ENCODE measurements around the gene PARD3. TPM values are rescaled to one million over a fixed set of nuclear protein-coding genes. Genes with fewer than 3 reads are reported as not detected.

PARD3 gene
- total RNA-seq, 2 donors from 2014 or later: 36.1 to 48.5 TPM

GRCh38 chr10:34465678-34466077, 349.4 kb downstream of the PARD3 start:
- H3K4me1 ChIP-seq: no peaks in the 10 kb centered on the region
- intact Hi-C loops (cut with DNase I): no loop called here
- DNase-seq: no peak
- no peak overlapping the region for H3K27ac ChIP-seq
- H3K36me3 ChIP-seq (replicated peaks in 1 of 2; ENCODE audit: insufficient read depth in 1 of 2, low read depth in 2 of 2): no peaks in the 10 kb centered on the region
- no peak for ATAC-seq
- 70 to 72% methylated on average over 3 of the region's 3 CpGs for WGBS, 2 donors
- no peaks in the 10 kb centered on the region for H3K27me3 ChIP-seq
- H3K9me3 ChIP-seq: no peaks in the 10 kb centered on the region
- no peak overlapping the region for H3K4me3 ChIP-seq
- TF ChIP-seq POLR2A (IDR thresholded peaks at IDR 0.05): no peak
- no peak for TF ChIP-seq CTCF (IDR thresholded peaks at IDR 0.05)

DNA sequence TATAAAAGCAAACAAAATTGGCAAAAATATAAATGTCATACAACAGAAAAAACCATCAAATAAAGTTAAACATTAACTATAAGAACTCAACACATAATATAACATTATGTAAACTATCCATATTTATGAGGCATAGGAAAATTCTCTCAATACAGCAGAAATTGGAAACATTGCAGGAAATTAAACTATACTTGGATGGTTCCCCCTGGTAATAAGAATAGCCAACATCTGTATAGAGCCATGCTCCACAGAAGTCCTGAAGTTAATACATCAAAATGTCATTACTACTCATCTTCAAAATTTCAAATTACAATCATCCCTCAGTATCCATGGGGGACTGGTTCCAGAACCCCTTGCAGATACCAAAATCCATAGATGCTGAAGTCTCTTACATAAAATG, 350.5 kb downstream of the PARD3 start:
- no peaks in the 10 kb centered on the region for H3K27me3 ChIP-seq
- no peak for TF ChIP-seq POLR2A (IDR thresholded peaks at IDR 0.05)
- TF ChIP-seq CTCF (IDR thresholded peaks at IDR 0.05): no peak
- H3K27ac ChIP-seq: no peak overlapping the region
- no peaks in the 10 kb centered on the region for H3K36me3 ChIP-seq (replicated peaks in 1 of 2; ENCODE audit: insufficient read depth in 1 of 2, low read depth in 2 of 2)
- intact Hi-C loops (cut with DNase I): no loop called here
- H3K4me1 ChIP-seq: no peaks in the 10 kb centered on the region
- DNase-seq (no peak), ATAC-seq (no peak)
- no peak overlapping the region for H3K4me3 ChIP-seq
- H3K9me3 ChIP-seq: no peaks in the 10 kb centered on the region

DNA sequence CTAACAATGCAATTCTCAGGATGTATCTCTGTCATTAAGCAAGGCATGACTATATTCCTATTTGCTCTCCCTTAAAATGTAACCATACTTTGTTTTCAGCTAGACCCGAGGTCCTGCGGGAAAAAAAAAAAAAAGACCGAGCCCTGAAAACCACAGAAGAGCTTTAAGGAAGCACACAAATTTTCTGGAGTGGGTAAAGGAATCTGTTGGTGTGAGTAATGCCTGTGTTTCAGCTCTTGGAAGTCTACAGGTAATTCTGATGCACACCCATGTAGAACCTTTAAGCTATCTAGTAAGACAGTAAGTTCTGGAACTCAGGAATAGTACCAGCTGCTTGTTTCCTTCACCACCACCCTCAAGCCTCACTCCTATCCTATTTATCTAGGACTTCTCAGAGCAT, 351.1 kb downstream of the PARD3 start:
- no peaks in the 10 kb centered on the region for H3K4me1 ChIP-seq
- H3K9me3 ChIP-seq: no peaks in the 10 kb centered on the region
- DNase-seq: no peak
- H3K27ac ChIP-seq: no peak overlapping the region
- no peak for ATAC-seq
- intact Hi-C loops (cut with DNase I): no loop called here
- no peak for TF ChIP-seq POLR2A (IDR thresholded peaks at IDR 0.05)
- TF ChIP-seq CTCF (IDR thresholded peaks at IDR 0.05): no peak
- no peaks in the 10 kb centered on the region for H3K27me3 ChIP-seq
- no peak overlapping the region for H3K4me3 ChIP-seq
- 87 to 92% methylated on average over 3 of the region's 3 CpGs for WGBS, 2 donors
- no peaks in the 10 kb centered on the region for H3K36me3 ChIP-seq (replicated peaks in 1 of 2; ENCODE audit: insufficient read depth in 1 of 2, low read depth in 2 of 2)

- H3K4me3 ChIP-seq: no peak overlapping the region
- ATAC-seq: no peak
These were observed 352.1 kb downstream of the PARD3 start for GRCh38 chr10:34462993-34463392.

More at GRCh38 chr10:34462993-34463392, 352.1 kb downstream of the PARD3 start:
- 86 to 95% methylated on average over 1 of the region's 1 CpG for WGBS, 2 donors
- intact Hi-C loops (cut with DNase I): no loop called here
- no peaks in the 10 kb centered on the region for H3K27me3 ChIP-seq
- no peaks in the 10 kb centered on the region for H3K4me1 ChIP-seq
- H3K9me3 ChIP-seq: no peaks in the 10 kb centered on the region
- no peak for DNase-seq
- no peak overlapping the region for H3K27ac ChIP-seq
- TF ChIP-seq POLR2A (IDR thresholded peaks at IDR 0.05): no peak
- TF ChIP-seq CTCF (IDR thresholded peaks at IDR 0.05): no peak
- no peaks in the 10 kb centered on the region for H3K36me3 ChIP-seq (replicated peaks in 1 of 2; ENCODE audit: insufficient read depth in 1 of 2, low read depth in 2 of 2)
